Cardiac fibroblast (primary cell): ENCODE data around the gene COMP.
A peak's percentile ranks its signal among the peaks of the same experiment; 100 is the strongest.

Source experiments
- DNase-seq, 2 donors: peaks; one replicate each; pipeline versions ENCODE4 v3.0.0 to v3.0.0-alpha.2; 2010; ENCODE audit warnings: low read depth in 2 of 2
- H3K4me3 ChIP-seq, 2 donors: replicated peaks in 1 of 2; 1 replicate in 1 of 2; 2 replicates in 1 of 2; pipeline ENCODE4 v1.5.1; 2011; ENCODE audit warnings: low read depth in 2 of 2, low read length in 2 of 2, mild to moderate bottlenecking in 2 of 2, moderate library complexity in 1 of 2
- CTCF ChIP-seq: IDR thresholded peaks from one replicate; pipeline ENCODE4 v1.5.1; 2011; ENCODE audit warnings: low read depth, mild to moderate bottlenecking, low read length, inconsistent platforms

The COMP gene

GRCh38 chr19:18733196-18733647 lies 57.9 kb downstream of the COMP start:
- DNase-seq = peak; percentile 22 to 86
- no peak for TF ChIP-seq CTCF
- H3K4me3 ChIP-seq = no peak overlapping the region
